Natural killer cell (primary cell): ENCODE data around the gene GNE. TPM values are rescaled to one million over a fixed set of nuclear protein-coding genes. Genes with fewer than 3 reads are reported as not detected.

Experiments used
- ATAC-seq, 3 donors: fragments of 150-1000 bp in 2 of 3; fragments of 200-7000 bp in 1 of 3; cut with Tn5 transposase; 1 replicate in 1 of 3; 2 replicates in 2 of 3; pipeline ENCODE4 v1.10.0; 2021; ENCODE audit warnings: mild to moderate bottlenecking in 2 of 3, moderate library complexity in 2 of 3
- DNase-seq, 2 donors: peaks; one replicate each; pipeline versions ENCODE4 v3.0.0 to v3.0.0-alpha.2; 2013 to 2021; ENCODE audit warnings: mixed read lengths in 1 of 2
- H3K27ac ChIP-seq: one replicate; pipeline ENCODE4 v1.5.1; 2013; ENCODE audit warnings: mild to moderate bottlenecking, low read length
- H3K27me3 ChIP-seq: one replicate; pipeline ENCODE4 v1.6.1; 2013; ENCODE audit warnings: low read length; ENCODE audit not compliant: control insufficient read depth, insufficient read depth
- H3K36me3 ChIP-seq: one replicate; pipeline ENCODE4 v1.6.1; 2013; ENCODE audit warnings: low read length; ENCODE audit not compliant: control insufficient read depth, insufficient read depth
- H3K4me1 ChIP-seq: one replicate; pipeline ENCODE4 v1.6.1; 2013; ENCODE audit warnings: low read length; ENCODE audit not compliant: control insufficient read depth, insufficient read depth
- H3K4me3 ChIP-seq: one replicate; pipeline ENCODE4 v1.5.1; 2013; ENCODE audit warnings: low read length
- H3K9me3 ChIP-seq: one replicate; pipeline ENCODE4 v1.6.1; 2013; ENCODE audit warnings: low read length; ENCODE audit not compliant: control insufficient read depth, insufficient read depth
- H3K27ac Mint-ChIP-seq, 2 donors: one replicate each; pipeline ENCODE4 v1.8.0; 2022; ENCODE audit warnings: mild to moderate bottlenecking in 2 of 2, mixed read lengths in 2 of 2, moderate library complexity in 1 of 2
- H3K27me3 Mint-ChIP-seq, 2 donors: one replicate each; pipeline ENCODE4 v1.8.0; 2022; ENCODE audit warnings: low read depth in 2 of 2, mixed read lengths in 2 of 2
- H3K36me3 Mint-ChIP-seq: one replicate; pipeline ENCODE4 v1.8.0; 2022; ENCODE audit warnings: mixed read lengths
- H3K4me1 Mint-ChIP-seq, 2 donors: one replicate each; pipeline ENCODE4 v1.8.0; 2022; ENCODE audit warnings: mixed read lengths in 2 of 2
- H3K4me3 Mint-ChIP-seq: one replicate; pipeline ENCODE4 v1.8.0; 2022; ENCODE audit warnings: mild to moderate bottlenecking, moderate library complexity, mixed read lengths
- H3K9me3 Mint-ChIP-seq, 2 donors: one replicate each; pipeline ENCODE4 v1.8.0; 2022; ENCODE audit warnings: mixed read lengths in 2 of 2
- CTCF ChIP-seq: fragments of 200-600 bp; IDR thresholded peaks from one replicate; pipeline ENCODE4 v1.8.0; 2022; ENCODE audit warnings: antibody characterized with exemption
- WGBS: methylation state at CpG from one replicate; pipeline ENCODE4 v1.1.7; 2013; ENCODE audit warnings: missing lambda C conversion rate; ENCODE audit not compliant: insufficient coverage; 5-methylcytosine and 5-hydroxymethylcytosine counted together
- intact Hi-C: fragments of 100-400 bp; cut with micrococcal nuclease; formaldehyde crosslinking; loops from one replicate; pipeline ENCODE4 v1.14.2; 2022
- total RNA-seq, 4 donors: library from RNA; stranded (reverse); fragments of 120-200 nt in 1 of 4; gene quantifications; one replicate each; pipeline versions ENCODE4 v1.2.3 to v1.2.4, GENCODE V29; 2013 to 2022

GNE gene
- total RNA-seq, 3 donors from 2014 or later (not counting 1 experiment from before 2014, with no cell fraction given) = 10.6 to 12.4 (median 11.3) TPM

GRCh38 chr9:36284226-36284625 lies 26.0 kb upstream of the GNE start:
- no peak overlapping the region for H3K4me3 ChIP-seq
- H3K9me3 ChIP-seq = no peaks in the 10 kb centered on the region
- H3K36me3 ChIP-seq = no peaks in the 10 kb centered on the region
- Mint-ChIP-seq H3K9me3 (no peaks in the 10 kb centered on the region), H3K4me3 (no peak overlapping the region), H3K4me1 (no peaks in the 10 kb centered on the region), H3K27ac (no peak overlapping the region), H3K36me3 (no peaks in the 10 kb centered on the region), H3K27me3 (no peaks in the 10 kb centered on the region)
- ATAC-seq (no peak), DNase-seq (no peak)
- WGBS = 94% methylated on average over 4 of the region's 4 CpGs
- H3K27me3 ChIP-seq = no peaks in the 10 kb centered on the region
- intact Hi-C loops = no loop called here
- H3K27ac ChIP-seq = no peak overlapping the region
- no peaks in the 10 kb centered on the region for H3K4me1 ChIP-seq
- TF ChIP-seq CTCF = no peak

- H3K27ac ChIP-seq = no peak overlapping the region
- TF ChIP-seq CTCF = no peak
- no peaks in the 10 kb centered on the region for H3K4me1 ChIP-seq
- no peak for ATAC-seq
- H3K27me3 ChIP-seq = no peaks in the 10 kb centered on the region
- no peaks in the 10 kb centered on the region for H3K4me1 Mint-ChIP-seq
- WGBS = 91% methylated on average over 7 of the region's 7 CpGs
- H3K27me3 Mint-ChIP-seq = no peaks in the 10 kb centered on the region
- no peaks in the 10 kb centered on the region for H3K9me3 ChIP-seq
- no peaks in the 10 kb centered on the region for H3K36me3 Mint-ChIP-seq
- no peak overlapping the region for H3K27ac Mint-ChIP-seq
- H3K36me3 ChIP-seq = no peaks in the 10 kb centered on the region
- DNase-seq = no peak
- H3K9me3 Mint-ChIP-seq = no peaks in the 10 kb centered on the region
- intact Hi-C loops = no loop called here
- no peak overlapping the region for H3K4me3 ChIP-seq
- no peak overlapping the region for H3K4me3 Mint-ChIP-seq
Observed at GRCh38 chr9:36282275-36282674, 24.0 kb upstream of the GNE start.

GRCh38 chr9:36280989-36281388 lies 22.7 kb upstream of the GNE start:
- Histone ChIP-seq H3K36me3 (no peaks in the 10 kb centered on the region), H3K27ac (no peak overlapping the region), H3K4me3 (no peak overlapping the region), H3K9me3 (no peaks in the 10 kb centered on the region), H3K27me3 (no peaks in the 10 kb centered on the region), H3K4me1 (no peaks in the 10 kb centered on the region)
- no peaks in the 10 kb centered on the region for H3K4me1 Mint-ChIP-seq
- no peak overlapping the region for H3K4me3 Mint-ChIP-seq
- intact Hi-C loops = no loop called here
- TF ChIP-seq CTCF = no peak
- no peaks in the 10 kb centered on the region for H3K9me3 Mint-ChIP-seq
- no peaks in the 10 kb centered on the region for H3K27me3 Mint-ChIP-seq
- WGBS = 86% methylated on average over 3 of the region's 4 CpGs
- ATAC-seq (no peak), DNase-seq (no peak)
- no peaks in the 10 kb centered on the region for H3K36me3 Mint-ChIP-seq
- no peak overlapping the region for H3K27ac Mint-ChIP-seq

- no peak for ATAC-seq
- intact Hi-C loops = no loop called here
- DNase-seq = no peak
- Histone ChIP-seq H3K4me1 (no peaks in the 10 kb centered on the region), H3K9me3 (no peaks in the 10 kb centered on the region), H3K4me3 (no peak overlapping the region), H3K27ac (no peak overlapping the region), H3K27me3 (no peaks in the 10 kb centered on the region), H3K36me3 (no peaks in the 10 kb centered on the region)
- Mint-ChIP-seq H3K4me1 (no peaks in the 10 kb centered on the region), H3K27me3 (no peaks in the 10 kb centered on the region), H3K36me3 (no peaks in the 10 kb centered on the region), H3K4me3 (no peak overlapping the region), H3K9me3 (no peaks in the 10 kb centered on the region), H3K27ac (no peak overlapping the region)
- WGBS = 100% methylated on average over 2 of the region's 2 CpGs
- TF ChIP-seq CTCF = no peak
Observed at GRCh38 chr9:36278243-36278642, 20.0 kb upstream of the GNE start.
